ENCODE data around the gene EPX.

GRCh38 chr17:58170622-58171021 lies 21.9 kb upstream of the EPX start:
- TF ChIP-seq CTCF (conservative IDR thresholded peaks at IDR 0.05) (no peak), ZFX (IDR thresholded peaks at IDR 0.05) (no peak)

Measured in C4-2B (cell line).